ENCODE data around the gene ADSS2. TPM values are rescaled to one million over a fixed set of nuclear protein-coding genes. Genes with fewer than 3 reads are reported as not detected.
A peak's percentile ranks its signal among the peaks of the same experiment; 100 is the strongest.

ADSS2 gene
- total and polyA plus RNA-seq, 2 donors (not counting 3 experiments of a cell fraction or from before 2014, with no cell fraction given): 35.5 to 90.6 TPM

DNA sequence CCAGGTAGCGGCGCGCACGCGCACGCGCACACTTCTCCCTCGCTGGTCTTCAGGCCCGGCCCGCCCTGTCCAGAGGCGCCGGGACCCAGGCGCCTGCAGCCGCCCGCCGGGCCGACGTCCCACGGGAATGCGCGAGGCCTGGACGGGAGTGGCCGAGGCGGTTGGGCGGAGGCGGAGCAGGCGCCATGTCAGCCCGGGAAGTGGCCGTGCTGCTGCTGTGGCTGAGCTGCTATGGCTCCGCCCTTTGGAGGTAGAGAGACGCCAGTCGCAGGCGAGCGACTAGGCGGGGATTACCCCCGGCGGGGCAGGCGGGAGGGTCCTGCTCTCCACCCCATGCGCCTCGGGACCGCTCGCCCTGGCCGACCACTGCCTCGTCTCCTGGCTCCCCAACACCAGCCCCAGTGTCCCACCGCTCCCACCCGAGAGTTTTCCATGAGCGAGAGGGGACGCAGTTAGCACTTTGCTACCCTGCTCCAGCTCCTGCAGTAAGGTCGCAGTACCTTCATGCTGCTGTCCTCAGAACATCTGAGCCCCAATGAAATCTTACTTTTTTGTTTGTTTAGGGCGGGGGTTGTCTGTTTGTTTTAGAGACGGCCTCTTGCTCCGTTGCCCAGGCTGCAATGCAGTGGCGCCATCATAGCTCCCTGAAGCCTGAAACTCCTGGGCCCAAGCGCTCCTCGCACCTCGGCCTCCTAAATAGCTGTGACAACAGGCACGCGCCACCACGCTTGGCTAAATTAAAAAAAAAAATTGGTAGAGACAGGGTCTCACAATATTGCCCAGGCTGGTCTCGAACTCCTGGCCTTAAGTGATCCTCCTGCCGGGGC is 9.7 kb upstream of the ADSS2 start, which contains the start of gene CATSPERE:
TSS of gene CATSPERE (plus strand) at position 29 of the 827 bp plus-strand sequence. CDS start at position 186, 157 bp downstream.
- H3K27me3 ChIP-seq (ENCODE audit: control insufficient read depth in 2 of 2, insufficient read depth in 2 of 2, low read length in 2 of 2): no peaks in the 10 kb centered on the region
- H3K36me3 ChIP-seq (ENCODE audit: control insufficient read depth in 2 of 2, extremely low read depth in 1 of 2, insufficient read depth in 2 of 2, low read length in 2 of 2): no peaks in the 10 kb centered on the region
- H3K4me1 ChIP-seq (ENCODE audit: control insufficient read depth, extremely low read depth, insufficient read depth, low read length): peaks cover 5% of the 10 kb centered on the region
- dilution Hi-C loops (cut with MboI; ENCODE audit: extremely low pct_ligation_motif_present, low sequenced_read_pairs): no loop called here
- peak within 1 kb of the TSS; percentile 96 for H3K4me2 ChIP-seq (ENCODE audit: insufficient read depth, low read length)
- peak within 1 kb of the TSS; percentile 10 for H3K27ac ChIP-seq (ENCODE audit: insufficient read depth, low read depth, low read length)
- H3K9me3 ChIP-seq (replicated peaks; ENCODE audit: control insufficient read depth, insufficient read depth, low read length): no peaks in the 10 kb centered on the region
- H3K9ac ChIP-seq (replicated peaks; ENCODE audit: extremely low read depth, insufficient read depth, low read length): peak within 1 kb of the TSS; percentile 50
- FAIRE-seq (peak; percentile 72), DNase-seq (ENCODE audit: low read depth, low spot score) (peak; percentile 93)
- H2AFZ ChIP-seq (ENCODE audit: low read depth, low read length): peak within 1 kb of the TSS; percentile 76
- CTCF ChIA-PET: interaction anchor here (1.5 kb wide), 1 partner anchor 336 kb away, joined by 7 read pairs; no protein-coding TSS in a partner anchor
- no peaks in the 10 kb centered on the region for H3K9me1 ChIP-seq (replicated peaks; ENCODE audit: control insufficient read depth, extremely low read depth, insufficient read depth, low read length)
- no peaks in the 10 kb centered on the region for H4K20me1 ChIP-seq (replicated peaks; ENCODE audit: control insufficient read depth, extremely low read depth, insufficient read depth, low read length)
- TF ChIP-seq POLR2A (IDR thresholded peaks at IDR 0.05; ENCODE audit: low read depth, low read length) (peak; percentile 84), POLR2AphosphoS5 (IDR thresholded peaks at IDR 0.05; ENCODE audit: insufficient read depth, low read depth, low read length) (peak; percentile 75), MYC (IDR thresholded peaks at IDR 0.05; ENCODE audit: low read depth, low read length) (no peak)
- no peaks in the 10 kb centered on the region for H3K79me2 ChIP-seq (ENCODE audit: control insufficient read depth, insufficient read depth, low read length)
- POLR2A ChIA-PET: no interaction called here
- H3K4me3 ChIP-seq (replicated peaks in 1 of 3; ENCODE audit: insufficient read depth in 1 of 3, low read depth in 1 of 3, low read length in 3 of 3): peak within 1 kb of the TSS; percentile 20 to 47 (median 32)
- BruUV-seq (replicated peaks): TSS peak; percentile 69
- intact Hi-C loops (cut with micrococcal nuclease): no loop called here

- Histone ChIP-seq H4K20me1 (replicated peaks; ENCODE audit: control insufficient read depth, extremely low read depth, insufficient read depth, low read length) (no peaks in the 10 kb centered on the region), H2AFZ (ENCODE audit: low read depth, low read length) (no peak overlapping the region), H3K27me3 (ENCODE audit: control insufficient read depth in 2 of 2, insufficient read depth in 2 of 2, low read length in 2 of 2) (no peaks in the 10 kb centered on the region), H3K4me3 (replicated peaks in 1 of 3; ENCODE audit: insufficient read depth in 1 of 3, low read depth in 1 of 3, low read length in 3 of 3) (no peak overlapping the region), H3K4me2 (ENCODE audit: insufficient read depth, low read length) (no peak overlapping the region), H3K9me1 (replicated peaks; ENCODE audit: control insufficient read depth, extremely low read depth, insufficient read depth, low read length) (no peaks in the 10 kb centered on the region), H3K27ac (ENCODE audit: insufficient read depth, low read depth, low read length) (no peak overlapping the region), H3K9ac (replicated peaks; ENCODE audit: extremely low read depth, insufficient read depth, low read length) (no peak overlapping the region), H3K79me2 (ENCODE audit: control insufficient read depth, insufficient read depth, low read length) (no peaks in the 10 kb centered on the region), H3K36me3 (ENCODE audit: control insufficient read depth in 2 of 2, extremely low read depth in 1 of 2, insufficient read depth in 2 of 2, low read length in 2 of 2) (no peaks in the 10 kb centered on the region), H3K9me3 (replicated peaks; ENCODE audit: control insufficient read depth, insufficient read depth, low read length) (no peaks in the 10 kb centered on the region), H3K4me1 (ENCODE audit: control insufficient read depth, extremely low read depth, insufficient read depth, low read length) (peaks cover 5% of the 10 kb centered on the region)
- dilution Hi-C loops (cut with MboI; ENCODE audit: extremely low pct_ligation_motif_present, low sequenced_read_pairs) (no loop called here), intact Hi-C loops (cut with micrococcal nuclease) (no loop called here)
- no peak for FAIRE-seq
- BruUV-seq (replicated peaks): no TSS peak
- CTCF ChIA-PET: no interaction called here
- POLR2A ChIA-PET: no interaction called here
- TF ChIP-seq EZH2 (IDR thresholded peaks at IDR 0.05; ENCODE audit: borderline replicate concordance, low read depth, low read length, severe bottlenecking): no peak
- no peak for TF ChIP-seq MAX (IDR thresholded peaks at IDR 0.05; ENCODE audit: insufficient read depth, insufficient read length)
- TF ChIP-seq POLR2AphosphoS5 (IDR thresholded peaks at IDR 0.05; ENCODE audit: insufficient read depth, low read depth, low read length): no peak
- no peak for TF ChIP-seq MYC (IDR thresholded peaks at IDR 0.05; ENCODE audit: low read depth, low read length)
- TF ChIP-seq POLR2A (IDR thresholded peaks at IDR 0.05; ENCODE audit: low read depth, low read length): no peak
- TF ChIP-seq JUN (IDR thresholded peaks at IDR 0.05; ENCODE audit: borderline replicate concordance, insufficient read depth, insufficient read length, low read depth): no peak
- no peak for TF ChIP-seq GATA2 (IDR thresholded peaks at IDR 0.05; ENCODE audit: insufficient read depth, insufficient read length, low read depth, low read length)
- no peak for TF ChIP-seq FOS (IDR thresholded peaks at IDR 0.05; ENCODE audit: borderline replicate concordance, insufficient read depth, low read length)
- TF ChIP-seq CTCF (IDR thresholded peaks at IDR 0.05; ENCODE audit: extremely low read depth in 1 of 2, insufficient read depth in 1 of 2, low read depth in 1 of 2, low read length in 2 of 2): no peak
- no peak for DNase-seq (ENCODE audit: low read depth, low spot score)
Measured at GRCh38 chr1:244460197-244460596, 8.5 kb upstream of the ADSS2 start.
